DMS153 treated with DMSO at 0.1 percent for 48 hours (cell line): ENCODE data around the gene LXN.
"Not testable (repeated sequence)": the region's sequence is repeated elsewhere in the genome, so short reads cannot be mapped to it uniquely, and the experiment has no call there.

Experiments used
- DNase-seq: peaks from one replicate; lab custom pipeline; 2025; ENCODE audit not compliant: unreplicated experiment; lab: John Stamatoyannopoulos, UW

The LXN gene

DNA sequence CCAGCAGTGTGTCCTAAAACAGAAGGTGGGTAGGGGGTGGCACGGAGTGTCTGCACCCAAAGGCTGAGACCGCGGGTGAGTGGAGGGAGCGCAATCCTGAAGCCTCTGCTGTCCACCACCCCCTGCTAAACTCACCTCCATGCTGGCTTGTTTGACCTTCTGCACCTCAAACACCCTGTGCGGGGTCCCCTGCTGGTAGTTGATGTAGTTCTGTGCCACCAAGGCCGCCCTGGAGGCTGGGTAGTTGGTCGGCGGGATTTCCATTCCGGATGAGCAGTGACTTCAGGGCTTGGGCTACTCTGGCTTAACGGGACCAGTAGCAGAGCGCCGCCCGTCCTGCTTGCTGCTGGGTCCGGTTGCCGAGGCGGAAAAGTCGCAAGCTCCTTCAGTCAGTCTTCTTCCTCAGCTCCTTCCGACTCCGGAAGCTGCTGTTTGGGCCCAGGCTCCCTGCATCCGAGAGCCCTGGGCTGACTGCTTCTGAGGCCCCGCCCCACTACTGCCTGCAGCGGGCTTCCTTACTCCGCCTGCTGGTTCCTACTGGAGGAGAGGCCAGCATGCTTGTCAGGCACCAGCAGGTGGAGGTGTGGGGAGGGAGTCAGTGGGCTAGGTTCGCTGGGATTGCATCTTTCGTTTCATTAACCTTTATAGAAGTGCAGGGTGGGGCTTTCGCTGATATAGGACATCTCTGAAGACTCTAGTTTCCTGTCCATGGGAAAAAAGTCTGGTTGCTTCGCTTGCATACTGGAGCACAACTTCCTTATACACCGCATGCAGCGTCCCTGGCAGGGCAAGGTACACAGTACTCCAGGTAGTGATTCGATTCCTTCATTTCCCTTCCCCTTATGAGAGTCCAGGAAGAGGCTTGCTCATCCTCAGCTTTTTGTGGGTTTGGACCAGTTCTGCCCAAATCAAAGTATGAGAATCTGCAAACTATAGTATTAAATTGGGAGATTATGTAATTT is at the start of gene LXN:
Gene LXN (minus strand): TSS at position 434 of the 962 bp plus-strand sequence. CDS start 170 bp downstream, at position 264.
- peak; percentile 78 for DNase-seq

DNA sequence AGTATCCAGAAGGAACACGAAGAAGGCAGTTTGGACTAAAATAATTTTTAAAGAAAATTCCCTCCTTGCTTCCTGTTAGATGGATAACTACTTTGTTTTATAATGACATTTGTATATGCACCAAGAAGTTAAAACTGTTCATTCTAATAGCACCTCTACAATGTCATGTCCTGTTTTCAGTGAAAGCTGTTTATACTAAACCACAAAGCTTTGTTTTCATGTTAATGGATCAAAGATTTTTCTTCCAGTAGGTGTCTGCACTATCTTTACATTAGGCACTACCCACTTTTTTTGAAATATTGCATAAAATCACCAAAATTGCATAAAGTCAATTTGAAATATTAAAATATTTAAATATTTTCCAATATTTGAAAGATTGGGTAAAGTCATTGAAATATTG is 49.7 kb upstream of the LXN start:
- no peak for DNase-seq

- DNase-seq: no peak
Observed at GRCh38 chr3:158718490-158719170, 46.2 kb upstream of the LXN start.

DNA sequence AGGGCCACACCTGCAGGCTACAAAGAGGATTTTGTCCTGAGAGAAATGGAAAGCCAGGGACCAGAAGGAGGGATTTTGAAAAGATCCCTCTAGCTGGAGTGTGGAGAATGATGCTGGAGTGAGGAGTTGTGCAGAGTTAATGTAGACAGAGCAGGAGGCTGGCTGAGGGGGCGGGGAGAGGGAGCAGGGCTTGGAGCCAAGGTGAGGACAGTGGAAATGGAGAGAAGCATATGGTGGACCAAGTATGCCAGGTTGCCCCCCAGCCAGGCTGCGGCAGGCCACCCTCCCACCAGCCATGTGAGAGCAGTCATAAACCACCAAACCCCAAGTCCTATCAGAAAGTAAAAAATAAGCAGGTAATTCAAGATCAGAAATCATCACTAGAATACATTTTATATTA is 45.1 kb upstream of the LXN start:
- DNase-seq: no peak

DNA sequence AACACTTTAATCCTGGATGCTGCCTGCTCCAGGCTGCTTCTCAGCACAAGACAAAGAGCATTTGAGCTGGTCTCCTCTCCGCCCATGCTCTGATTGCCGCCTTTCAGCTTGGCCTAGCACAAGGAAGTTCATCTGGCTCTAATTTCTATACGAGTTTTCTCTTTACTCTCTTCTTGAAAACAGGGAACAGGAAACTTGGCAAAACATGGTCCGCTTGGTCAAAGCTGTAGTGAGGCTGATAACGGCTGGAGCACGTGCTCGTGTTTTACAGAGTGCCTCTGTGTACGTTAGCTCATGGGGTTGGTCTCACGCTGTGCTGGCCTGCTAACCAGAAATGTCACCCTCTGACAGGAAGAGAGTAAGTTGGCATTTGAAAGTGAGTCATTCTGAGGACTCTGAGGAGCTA is 40.6 kb upstream of the LXN start:
- DNase-seq: no peak

DNA sequence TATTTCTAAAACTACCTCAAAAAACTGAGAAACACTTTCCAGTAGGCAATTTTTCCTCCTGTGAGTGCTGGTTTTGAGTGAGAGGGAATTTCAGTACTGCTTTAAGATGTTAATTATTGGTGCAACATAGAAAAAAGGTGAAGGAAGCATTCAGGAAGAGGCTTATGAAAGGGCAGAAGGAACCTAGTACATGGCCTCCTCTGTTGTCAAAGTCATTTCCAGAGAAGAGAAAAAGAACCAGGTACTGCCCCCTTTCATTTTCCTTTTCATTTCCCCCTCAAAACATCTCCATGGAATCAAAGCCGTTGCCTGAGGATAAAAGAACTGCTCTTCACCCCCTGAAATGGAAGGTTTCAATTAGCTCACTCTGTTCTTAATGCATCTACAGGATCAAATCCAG is 40.0 kb upstream of the LXN start:
- DNase-seq: no peak

GRCh38 chr3:158711886-158712285 is 39.4 kb upstream of the LXN start:
- DNase-seq: no peak

- DNase-seq: no peak
Observed at GRCh38 chr3:158710601-158711000, 38.2 kb upstream of the LXN start.

DNA sequence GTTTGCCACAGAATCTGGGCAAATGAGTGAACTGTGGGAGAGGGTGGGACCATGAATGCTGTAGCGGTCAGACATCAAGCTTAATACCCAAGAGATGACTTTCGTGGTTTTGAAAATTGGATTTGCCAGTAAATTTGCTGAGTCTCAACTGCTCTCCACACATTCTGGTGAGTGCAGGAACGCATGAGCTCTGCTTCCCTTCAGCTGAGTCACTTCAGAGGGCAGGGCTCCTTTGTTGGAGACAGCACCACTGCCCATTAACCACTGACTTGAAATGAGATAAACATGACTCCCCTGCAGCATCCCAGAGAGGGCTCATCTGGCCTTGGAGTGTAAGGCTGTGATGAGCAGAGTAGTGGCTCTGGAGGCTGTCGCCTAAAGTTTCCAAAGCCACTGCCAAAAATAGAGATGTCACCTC is 37.2 kb upstream of the LXN start:
- DNase-seq: no peak

DNA sequence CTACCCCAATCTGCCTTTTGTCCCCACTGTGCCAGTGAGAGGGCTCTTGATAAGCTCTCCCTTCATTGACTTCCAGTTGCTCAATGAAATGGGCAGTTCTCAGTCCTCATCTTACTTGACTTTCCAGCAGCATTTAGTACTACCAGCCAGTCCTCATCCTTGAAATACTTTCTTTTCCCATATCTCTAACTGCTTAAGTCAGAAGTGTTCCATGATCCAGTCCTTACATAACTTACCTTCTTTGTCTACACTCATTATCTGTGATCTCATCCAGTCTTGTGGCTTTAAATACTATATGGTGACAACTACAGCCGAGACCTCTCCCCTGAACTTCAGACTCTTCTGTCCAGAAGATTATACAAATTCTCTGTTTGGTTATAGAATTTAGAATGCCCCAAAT is 31.1 kb upstream of the LXN start:
- DNase-seq: no peak

DNA sequence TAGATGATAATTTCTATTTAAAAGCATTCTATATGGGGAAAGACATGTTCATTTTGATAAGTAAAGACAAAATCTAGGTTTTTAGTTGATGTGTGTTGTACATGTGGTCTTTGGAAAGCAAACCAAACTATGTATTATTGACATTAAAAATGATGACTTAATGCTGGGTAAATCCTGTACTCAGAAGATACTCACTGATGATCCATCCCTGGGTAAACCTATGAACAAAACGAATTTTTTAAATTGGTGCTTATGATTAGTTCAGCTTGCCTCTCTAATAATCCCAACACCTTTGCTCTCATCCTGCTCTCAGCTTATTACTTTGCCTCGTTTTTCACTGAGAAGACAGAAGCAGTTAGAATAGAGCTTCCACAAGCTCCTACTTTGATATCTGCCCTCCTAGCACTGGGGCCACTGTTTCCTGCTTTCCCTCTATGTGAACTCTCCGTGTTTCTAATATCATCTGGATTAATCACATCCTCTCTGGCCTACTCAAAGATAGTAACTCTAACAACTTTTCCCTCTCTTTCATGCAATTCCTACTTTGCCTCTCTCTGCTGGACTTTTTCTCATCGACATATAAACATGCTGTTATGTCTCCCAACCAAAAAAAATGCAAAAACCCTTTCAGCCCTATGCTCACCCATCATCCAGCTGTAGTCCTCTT is 30.5 kb upstream of the LXN start:
- no peak for DNase-seq

- no peak for DNase-seq
Observed at GRCh38 chr3:158701420-158702065, 29.1 kb upstream of the LXN start.

DNA sequence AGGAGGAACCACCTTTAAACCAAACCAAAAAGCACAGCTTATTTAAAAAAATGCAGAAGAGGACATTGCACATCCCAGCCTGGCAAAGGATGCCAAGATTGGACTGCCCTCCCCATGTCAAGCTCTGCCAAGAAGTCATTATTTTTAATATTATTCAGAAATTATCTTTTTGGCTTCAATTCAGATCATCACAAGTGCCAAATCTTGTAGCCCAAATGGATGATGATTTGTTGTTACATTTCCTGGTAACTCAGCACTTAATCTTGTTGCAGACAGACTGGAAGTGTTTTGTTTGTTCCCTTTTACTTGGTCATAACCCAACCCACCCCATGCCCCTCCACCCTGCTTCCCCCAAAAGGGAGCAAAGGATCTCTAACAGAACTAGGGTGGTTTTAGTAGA is 28.1 kb upstream of the LXN start:
- no peak for DNase-seq

DNA sequence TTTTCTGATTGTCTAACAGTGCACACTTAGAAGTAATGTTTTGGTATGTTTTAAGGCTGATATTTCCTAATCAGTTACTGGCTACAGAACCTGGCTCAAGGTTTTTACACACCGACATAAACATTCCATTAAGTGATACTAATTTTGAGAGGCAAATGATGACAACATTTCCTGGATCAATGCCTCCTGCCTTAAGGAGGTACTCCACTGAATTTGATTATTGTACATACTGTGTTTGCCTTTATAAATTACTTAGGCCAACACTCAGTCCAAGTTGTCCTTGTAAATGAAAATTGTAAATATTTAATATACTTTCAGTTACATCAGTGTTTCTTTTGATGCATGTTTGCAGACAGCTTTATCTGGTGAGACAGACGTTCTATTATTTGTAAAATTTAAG is 24.2 kb upstream of the LXN start:
- DNase-seq: no peak

DNA sequence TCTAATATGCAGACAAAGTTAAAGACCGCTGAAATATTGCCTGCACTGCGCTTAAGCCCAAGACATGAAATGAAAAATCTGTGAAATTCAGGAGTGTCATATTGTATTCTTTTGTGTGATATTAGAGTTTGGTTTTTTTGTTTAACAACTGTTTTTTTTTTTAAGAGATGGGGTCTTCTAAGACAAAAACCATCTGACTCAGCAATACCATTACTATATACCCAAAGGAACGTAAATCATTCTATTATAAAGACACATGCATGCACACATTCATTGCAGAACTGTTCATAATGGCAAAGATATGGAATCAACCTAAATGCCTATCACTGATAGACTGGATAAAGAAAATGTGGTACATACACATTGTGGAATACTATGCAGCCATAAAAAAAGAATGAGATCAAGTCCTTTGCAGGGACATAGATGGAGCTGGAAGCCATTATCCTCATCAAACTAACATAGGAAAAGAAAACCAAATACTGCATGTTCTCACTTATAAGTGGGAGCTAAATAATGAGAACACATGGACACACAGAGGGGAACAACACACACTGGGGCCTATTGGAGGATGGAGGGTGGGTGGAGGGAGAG is 21.5 kb upstream of the LXN start:
- DNase-seq: not testable (repeated sequence)

DNA sequence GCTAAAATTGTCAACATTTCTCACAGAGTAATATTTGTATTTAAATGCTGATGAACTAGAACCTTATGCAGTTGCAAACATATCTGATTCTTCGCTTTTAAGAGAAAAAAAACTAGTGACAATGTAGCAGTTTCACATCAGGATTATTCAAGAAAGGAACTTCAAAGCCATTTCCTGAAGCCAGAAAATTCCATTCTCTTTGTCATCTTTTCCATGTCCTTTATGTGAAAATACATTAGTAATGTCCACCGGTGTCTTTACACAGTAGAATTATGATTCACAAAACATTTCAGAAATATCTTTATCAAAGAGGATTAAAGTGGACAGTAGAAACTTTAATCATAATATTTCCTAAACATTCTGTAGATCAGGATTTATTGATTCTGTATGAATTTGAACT is 12.7 kb upstream of the LXN start:
- DNase-seq: no peak

- no peak for DNase-seq
Observed at GRCh38 chr3:158683230-158683962, 10.9 kb upstream of the LXN start.

DNA sequence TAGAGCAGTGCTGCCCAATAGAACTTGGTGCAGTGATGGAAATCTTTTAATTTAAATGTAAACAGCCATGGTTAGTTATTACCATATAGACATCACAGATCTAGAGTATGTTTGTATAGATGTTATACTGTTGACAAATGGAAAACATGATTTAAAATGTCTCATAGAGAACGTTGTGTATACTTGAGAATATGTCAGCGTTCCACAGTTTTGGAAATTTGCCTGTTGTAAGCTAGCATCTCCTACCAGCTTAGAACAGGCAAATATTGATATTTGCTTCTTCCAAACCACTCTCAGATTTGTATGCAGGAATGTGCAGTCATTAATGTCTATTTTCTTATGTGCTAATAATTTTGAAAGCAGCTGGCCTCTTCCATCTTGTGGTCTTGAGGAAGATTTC is 8.4 kb upstream of the LXN start:
- no peak for DNase-seq

DNA sequence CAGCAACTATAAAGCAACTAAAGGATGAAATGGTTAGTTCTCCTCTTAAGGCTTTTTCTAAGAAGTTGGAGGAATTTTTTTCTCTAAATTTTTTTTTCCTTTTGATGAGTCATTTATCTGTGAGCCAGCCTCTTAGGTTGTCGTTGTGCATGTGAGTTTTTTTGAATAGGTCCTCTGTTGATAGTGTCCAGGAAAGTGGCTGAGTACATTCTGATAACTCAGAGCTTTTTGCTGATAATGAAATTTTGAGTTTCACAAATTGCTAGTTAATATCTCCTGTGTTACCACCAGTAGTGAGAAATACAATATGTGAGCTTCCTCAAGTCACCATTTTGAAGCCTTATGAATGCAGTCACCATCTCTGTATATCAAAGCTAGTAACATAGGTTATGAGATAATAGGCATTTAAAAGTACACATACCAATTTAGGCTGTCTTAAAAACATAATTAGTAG is 7.1 kb upstream of the LXN start:
- DNase-seq: no peak

- no peak for DNase-seq
Observed at GRCh38 chr3:158678687-158679086, 6.2 kb upstream of the LXN start.
